CD4-positive, CD25-positive, alpha-beta regulatory T cell (primary cell): ENCODE measurements around the gene ARHGAP22. TPM values are rescaled to one million over a fixed set of nuclear protein-coding genes. Genes with fewer than 3 reads are reported as not detected.

Experiments
- ATAC-seq, 2 donors: fragments of 150-1000 bp; cut with Tn5 transposase; one replicate each; pipeline ENCODE4 v1.10.0; 2021; ENCODE audit warnings: low read depth in 2 of 2, moderate number of reproducible peaks in 2 of 2, moderate library complexity in 1 of 2
- DNase-seq, 3 donors: peaks; one replicate each; pipeline versions ENCODE4 v3.0.0 to v3.0.0-alpha.2; 2012 to 2022; ENCODE audit warnings: mixed read lengths in 1 of 3
- H3K27ac ChIP-seq: one replicate; pipeline ENCODE4 v1.7.0; 2013; ENCODE audit warnings: mild to moderate bottlenecking, low read length; ENCODE audit not compliant: insufficient read depth, poor library complexity, severe bottlenecking
- H3K27me3 ChIP-seq: one replicate; pipeline ENCODE4 v1.7.0; 2013; ENCODE audit warnings: low read length; ENCODE audit not compliant: control insufficient read depth, insufficient read depth
- H3K36me3 ChIP-seq: one replicate; pipeline ENCODE4 v1.7.0; 2013; ENCODE audit warnings: mild to moderate bottlenecking, low read length, moderate library complexity; ENCODE audit not compliant: control insufficient read depth, insufficient read depth
- H3K4me1 ChIP-seq: 2 replicates; pipeline ENCODE4 v1.7.0; 2013; ENCODE audit warnings: mild to moderate bottlenecking, low read length; ENCODE audit not compliant: insufficient read depth, control insufficient read depth, poor library complexity, severe bottlenecking
- H3K4me3 ChIP-seq: one replicate; pipeline ENCODE4 v1.7.0; 2013; ENCODE audit warnings: low read depth, mild to moderate bottlenecking, low read length, moderate library complexity
- H3K9me3 ChIP-seq, 2 experiments: 1 replicate in 1 of 2; 2 replicates in 1 of 2; pipeline ENCODE4 v1.7.0; 2013; ENCODE audit warnings: low read length in 2 of 2, mild to moderate bottlenecking in 1 of 2, moderate library complexity in 1 of 2; ENCODE audit not compliant: control insufficient read depth in 2 of 2
- H3K27ac Mint-ChIP-seq, 3 donors: one replicate each; pipeline ENCODE4 v1.8.0; 2020 to 2022; ENCODE audit warnings: mild to moderate bottlenecking in 3 of 3, mixed read lengths in 3 of 3, moderate library complexity in 2 of 3
- H3K27me3 Mint-ChIP-seq: one replicate; pipeline ENCODE4 v1.8.0; 2022; ENCODE audit warnings: mild to moderate bottlenecking, mixed read lengths
- H3K36me3 Mint-ChIP-seq: one replicate; pipeline ENCODE4 v1.8.0; 2020; ENCODE audit warnings: mixed read lengths
- H3K4me1 Mint-ChIP-seq, 4 donors: one replicate each; pipeline ENCODE4 v1.8.0; 2020 to 2022; ENCODE audit warnings: mixed read lengths in 4 of 4, mild to moderate bottlenecking in 1 of 4
- H3K4me3 Mint-ChIP-seq, 4 donors: one replicate each; pipeline ENCODE4 v1.8.0; 2020 to 2022; ENCODE audit warnings: mild to moderate bottlenecking in 4 of 4, mixed read lengths in 4 of 4, moderate library complexity in 3 of 4
- H3K9me3 Mint-ChIP-seq, 7 donors: one replicate each; pipeline ENCODE4 v1.8.0; 2020 to 2022; ENCODE audit warnings: mixed read lengths in 7 of 7, mild to moderate bottlenecking in 3 of 7, moderate library complexity in 2 of 7
- polyA plus RNA-seq, 4 donors: library from polyadenylated mRNA; unstranded; fragments of 300-500 nt; fragmentation: Illumina TruSeq; gene quantifications; one replicate each; pipeline ENCODE4 v1.2.3, GENCODE V29; 2021
- total RNA-seq: library from RNA; stranded (reverse); gene quantifications from one replicate; pipeline ENCODE4 v1.2.3, GENCODE V29; 2022

ARHGAP22 gene
- total and polyA plus RNA-seq, 5 donors from 2014 or later, result 0.42 TPM; not detected in 4

- Histone ChIP-seq H3K27ac (no peak overlapping the region), H3K4me1 (no peaks in the 10 kb centered on the region), H3K4me3 (no peak overlapping the region), H3K27me3 (no peaks in the 10 kb centered on the region), H3K36me3 (peaks cover 3% of the 10 kb centered on the region), H3K9me3 (no peaks in the 10 kb centered on the region)
- H3K4me3 Mint-ChIP-seq, result no peak overlapping the region
- H3K27ac Mint-ChIP-seq, result no peak overlapping the region
- H3K4me1 Mint-ChIP-seq, result peaks cover 0 to 8% (median 7%) of the 10 kb centered on the region in 4 donors
- DNase-seq, result no peak
- ATAC-seq, result no peak
- H3K27me3 Mint-ChIP-seq, result no peaks in the 10 kb centered on the region
- H3K9me3 Mint-ChIP-seq, result no peaks in the 10 kb centered on the region
- H3K36me3 Mint-ChIP-seq, result peaks cover 21% of the 10 kb centered on the region
Observed at GRCh38 chr10:48419714-48420113, 185.2 kb downstream of the ARHGAP22 start.

GRCh38 chr10:48418189-48418788, 186.6 kb downstream of the ARHGAP22 start:
- no peaks in the 10 kb centered on the region for H3K9me3 Mint-ChIP-seq
- DNase-seq (no peak), ATAC-seq (no peak)
- no peaks in the 10 kb centered on the region for H3K27me3 ChIP-seq
- H3K4me1 ChIP-seq, result no peaks in the 10 kb centered on the region
- H3K36me3 ChIP-seq, result peaks cover 3% of the 10 kb centered on the region
- no peak overlapping the region for H3K4me3 ChIP-seq
- no peaks in the 10 kb centered on the region for H3K9me3 ChIP-seq
- H3K27me3 Mint-ChIP-seq, result no peaks in the 10 kb centered on the region
- peaks cover 0 to 11% (median 5%) of the 10 kb centered on the region in 4 donors for H3K4me1 Mint-ChIP-seq
- H3K27ac Mint-ChIP-seq, result peak overlapping the region in 2 of 3 donors; percentile 34 to 72
- H3K36me3 Mint-ChIP-seq, result peaks cover 24% of the 10 kb centered on the region
- H3K27ac ChIP-seq, result no peak overlapping the region
- no peak overlapping the region for H3K4me3 Mint-ChIP-seq

GRCh38 chr10:48417374-48417773, 187.5 kb downstream of the ARHGAP22 start:
- peaks cover 0 to 1% of the 10 kb centered on the region in 2 experiments for H3K9me3 ChIP-seq
- no peak overlapping the region for H3K27ac Mint-ChIP-seq
- H3K27me3 Mint-ChIP-seq, result no peaks in the 10 kb centered on the region
- no peak overlapping the region for H3K4me3 ChIP-seq
- H3K9me3 Mint-ChIP-seq, result peaks cover 0 to 9% (median 1%) of the 10 kb centered on the region in 7 donors
- H3K27ac ChIP-seq, result no peak overlapping the region
- peaks cover 0 to 14% (median 3%) of the 10 kb centered on the region in 4 donors for H3K4me1 Mint-ChIP-seq
- H3K4me3 Mint-ChIP-seq, result no peak overlapping the region
- ATAC-seq, result no peak
- DNase-seq, result no peak
- H3K27me3 ChIP-seq, result no peaks in the 10 kb centered on the region
- peaks cover 30% of the 10 kb centered on the region for H3K36me3 Mint-ChIP-seq
- peaks cover 12% of the 10 kb centered on the region for H3K36me3 ChIP-seq
- no peaks in the 10 kb centered on the region for H3K4me1 ChIP-seq

GRCh38 chr10:48416584-48417232, 188.2 kb downstream of the ARHGAP22 start:
- Mint-ChIP-seq H3K4me1 (peaks cover 0 to 14% (median 3%) of the 10 kb centered on the region in 4 donors), H3K27ac (no peak overlapping the region), H3K27me3 (no peaks in the 10 kb centered on the region), H3K9me3 (peaks cover 0 to 14% (median 3%) of the 10 kb centered on the region in 7 donors), H3K36me3 (peaks cover 35% of the 10 kb centered on the region), H3K4me3 (no peak overlapping the region)
- H3K4me1 ChIP-seq, result no peaks in the 10 kb centered on the region
- no peaks in the 10 kb centered on the region for H3K27me3 ChIP-seq
- H3K36me3 ChIP-seq, result peaks cover 13% of the 10 kb centered on the region
- H3K27ac ChIP-seq, result no peak overlapping the region
- peaks cover 0 to 5% of the 10 kb centered on the region in 2 experiments for H3K9me3 ChIP-seq
- H3K4me3 ChIP-seq, result no peak overlapping the region
- ATAC-seq (no peak), DNase-seq (no peak)

GRCh38 chr10:48414778-48415177, 190.1 kb downstream of the ARHGAP22 start:
- Mint-ChIP-seq H3K4me1 (peaks cover 0 to 14% (median 4%) of the 10 kb centered on the region in 4 donors), H3K27ac (no peak overlapping the region), H3K4me3 (no peak overlapping the region), H3K36me3 (peaks cover 48% of the 10 kb centered on the region), H3K9me3 (peaks cover 0 to 14% (median 3%) of the 10 kb centered on the region in 7 donors), H3K27me3 (no peaks in the 10 kb centered on the region)
- DNase-seq, result no peak
- Histone ChIP-seq H3K27me3 (no peaks in the 10 kb centered on the region), H3K36me3 (peaks cover 24% of the 10 kb centered on the region), H3K4me3 (no peak overlapping the region), H3K27ac (no peak overlapping the region), H3K4me1 (no peaks in the 10 kb centered on the region), H3K9me3 (peaks cover 0 to 5% of the 10 kb centered on the region in 2 experiments)
- no peak for ATAC-seq

GRCh38 chr10:48414160-48414559, 190.7 kb downstream of the ARHGAP22 start:
- H3K4me3 ChIP-seq, result no peak overlapping the region
- no peak overlapping the region for H3K27ac ChIP-seq
- Mint-ChIP-seq H3K4me1 (peaks cover 0 to 14% (median 5%) of the 10 kb centered on the region in 4 donors), H3K9me3 (peaks cover 0 to 14% (median 3%) of the 10 kb centered on the region in 7 donors), H3K4me3 (no peak overlapping the region), H3K27ac (no peak overlapping the region), H3K36me3 (peaks cover 49% of the 10 kb centered on the region), H3K27me3 (no peaks in the 10 kb centered on the region)
- ATAC-seq, result no peak
- H3K36me3 ChIP-seq, result peaks cover 24% of the 10 kb centered on the region
- H3K9me3 ChIP-seq, result peaks cover 0 to 5% of the 10 kb centered on the region in 2 experiments
- no peaks in the 10 kb centered on the region for H3K4me1 ChIP-seq
- no peaks in the 10 kb centered on the region for H3K27me3 ChIP-seq
- no peak for DNase-seq

GRCh38 chr10:48412933-48413332, 191.9 kb downstream of the ARHGAP22 start:
- Mint-ChIP-seq H3K27me3 (no peaks in the 10 kb centered on the region), H3K9me3 (peaks cover 0 to 14% (median 3%) of the 10 kb centered on the region in 7 donors), H3K36me3 (peaks cover 49% of the 10 kb centered on the region), H3K27ac (no peak overlapping the region), H3K4me1 (peaks cover 0 to 8% (median 5%) of the 10 kb centered on the region in 4 donors), H3K4me3 (no peak overlapping the region)
- DNase-seq (no peak), ATAC-seq (no peak)
- Histone ChIP-seq H3K27me3 (no peaks in the 10 kb centered on the region), H3K27ac (no peak overlapping the region), H3K36me3 (peaks cover 24% of the 10 kb centered on the region), H3K4me3 (no peak overlapping the region), H3K4me1 (no peaks in the 10 kb centered on the region), H3K9me3 (peaks cover 0 to 5% of the 10 kb centered on the region in 2 experiments)
